ENCODE data around the gene MSRB3.
"Not testable (repeated sequence)": the region's sequence is repeated elsewhere in the genome, so short reads cannot be mapped to it uniquely, and the experiment has no call there.

MSRB3 gene

GRCh38 chr12:65292241-65292640 lies 13.8 kb downstream of the MSRB3 start:
- DNase-seq (ENCODE audit: low read depth): no peak

- no peak for DNase-seq (ENCODE audit: low read depth)
Observed at GRCh38 chr12:65293735-65294134, 15.3 kb downstream of the MSRB3 start.

- no peak for DNase-seq (ENCODE audit: low read depth)
Observed at GRCh38 chr12:65294641-65295262, 16.3 kb downstream of the MSRB3 start.

GRCh38 chr12:65296508-65297265 lies 18.2 kb downstream of the MSRB3 start:
- DNase-seq (ENCODE audit: low read depth): no peak

GRCh38 chr12:65300097-65300496 lies 21.6 kb downstream of the MSRB3 start:
- no peak for DNase-seq (ENCODE audit: low read depth)

- no peak for DNase-seq (ENCODE audit: low read depth)
Observed at GRCh38 chr12:65300679-65301349, 22.3 kb downstream of the MSRB3 start.

- DNase-seq (ENCODE audit: low read depth): no peak
Observed at GRCh38 chr12:65302891-65303290, 24.4 kb downstream of the MSRB3 start.

- no peak for DNase-seq (ENCODE audit: low read depth)
Observed at GRCh38 chr12:65305346-65305950, 27.0 kb downstream of the MSRB3 start.

- DNase-seq (ENCODE audit: low read depth): no peak
Observed at GRCh38 chr12:65306366-65307168, 28.1 kb downstream of the MSRB3 start.

GRCh38 chr12:65307169-65307501 lies 28.7 kb downstream of the MSRB3 start:
- no peak for DNase-seq (ENCODE audit: low read depth)

GRCh38 chr12:65308006-65308405 lies 29.5 kb downstream of the MSRB3 start:
- DNase-seq (ENCODE audit: low read depth): no peak

- no peak for DNase-seq (ENCODE audit: low read depth)
Observed at GRCh38 chr12:65308601-65309071, 30.2 kb downstream of the MSRB3 start.

- no peak for DNase-seq (ENCODE audit: low read depth)
Observed at GRCh38 chr12:65311260-65311659, 32.8 kb downstream of the MSRB3 start.

- no peak for DNase-seq (ENCODE audit: low read depth)
Observed at GRCh38 chr12:65313719-65314317, 35.3 kb downstream of the MSRB3 start.

GRCh38 chr12:65315238-65315637 lies 36.8 kb downstream of the MSRB3 start:
- DNase-seq (ENCODE audit: low read depth): not testable (repeated sequence)

- DNase-seq (ENCODE audit: low read depth): no peak
Observed at GRCh38 chr12:65318186-65318685, 39.8 kb downstream of the MSRB3 start.

- DNase-seq (ENCODE audit: low read depth): no peak
Observed at GRCh38 chr12:65319688-65320200, 41.3 kb downstream of the MSRB3 start.

- no peak for DNase-seq (ENCODE audit: low read depth)
Observed at GRCh38 chr12:65323070-65323469, 44.6 kb downstream of the MSRB3 start.

- no peak for DNase-seq (ENCODE audit: low read depth)
Observed at GRCh38 chr12:65324056-65324455, 45.6 kb downstream of the MSRB3 start.

- no peak for DNase-seq (ENCODE audit: low read depth)
Observed at GRCh38 chr12:65324551-65324950, 46.1 kb downstream of the MSRB3 start.

- DNase-seq (ENCODE audit: low read depth): no peak
Observed at GRCh38 chr12:65325183-65325582, 46.7 kb downstream of the MSRB3 start.
